Liver (tissue), 9 donors: ENCODE results near the gene SLC6A3. TPM values are rescaled to one million over a fixed set of nuclear protein-coding genes. Genes with fewer than 3 reads are reported as not detected.

Experiments
- DNase-seq: peaks from one replicate; pipeline ENCODE4 v3.0.0-alpha.2; 2017; ENCODE audit warnings: low spot score
- H3K27ac ChIP-seq, 2 donors: one replicate each; pipeline ENCODE4 v1.7.0; 2013; ENCODE audit warnings: inconsistent platforms in 2 of 2, low read length in 2 of 2, control low read depth in 1 of 2, low read depth in 1 of 2, mild to moderate bottlenecking in 1 of 2
- H3K27me3 ChIP-seq, 4 donors: one replicate each; pipeline versions ENCODE4 v1.6.1 to v1.7.0; 2013; ENCODE audit warnings: low read length in 3 of 4, inconsistent platforms in 1 of 4, mild to moderate bottlenecking in 1 of 4, moderate library complexity in 1 of 4; ENCODE audit not compliant: control insufficient read depth in 4 of 4, insufficient read depth in 4 of 4
- H3K36me3 ChIP-seq, 4 donors: one replicate each; pipeline versions ENCODE4 v1.6.1 to v1.7.0; 2013; ENCODE audit warnings: low read length in 3 of 4, mild to moderate bottlenecking in 3 of 4, low read depth in 1 of 4, moderate library complexity in 1 of 4; ENCODE audit not compliant: control insufficient read depth in 4 of 4, insufficient read depth in 3 of 4
- H3K4me1 ChIP-seq, 4 donors: one replicate each; pipeline versions ENCODE4 v1.6.1 to v1.7.0; 2013; ENCODE audit warnings: low read length in 3 of 4, mild to moderate bottlenecking in 3 of 4, moderate library complexity in 1 of 4; ENCODE audit not compliant: control insufficient read depth in 4 of 4, insufficient read depth in 4 of 4
- H3K4me3 ChIP-seq, 3 donors: one replicate each; pipeline versions ENCODE4 v1.6.1 to v1.7.0; 2013; ENCODE audit warnings: low read length in 3 of 3, control low read depth in 1 of 3, low read depth in 1 of 3, mild to moderate bottlenecking in 1 of 3
- H3K9ac ChIP-seq, 2 donors: one replicate each; pipeline ENCODE4 v1.7.0; 2013; ENCODE audit warnings: low read length in 2 of 2, mild to moderate bottlenecking in 2 of 2, moderate library complexity in 2 of 2, control low read depth in 1 of 2, low read depth in 1 of 2
- H3K9me3 ChIP-seq, 4 donors: one replicate each; pipeline versions ENCODE4 v1.6.1 to v1.7.0; 2013; ENCODE audit warnings: low read length in 3 of 4; ENCODE audit not compliant: control insufficient read depth in 4 of 4
- CTCF ChIP-seq: fragments of 150-350 bp; IDR thresholded peaks from 2 replicates; pipeline ENCODE4 v1.5.1; 2017; ENCODE audit warnings: improper control_type of control experiment, low read depth, low read length; ENCODE audit not compliant: missing input control
- EGR1 ChIP-seq, 2 donors: IDR thresholded peaks; 2 replicates each; pipeline ENCODE4 v1.6.1; 2016 to 2018; ENCODE audit warnings: antibody characterized with exemption in 2 of 2, low read depth in 2 of 2
- FOXA1 ChIP-seq: IDR thresholded peaks from 2 replicates; pipeline ENCODE4 v1.6.1; 2016; ENCODE audit warnings: antibody characterized with exemption
- FOXA2 ChIP-seq: IDR thresholded peaks from 2 replicates; pipeline ENCODE4 v1.6.1; 2016; ENCODE audit warnings: antibody characterized with exemption
- GABPA ChIP-seq, 2 donors: IDR thresholded peaks in 1 of 2; conservative IDR thresholded peaks in 1 of 2; 2 replicates each; pipeline ENCODE4 v1.6.1; 2016; ENCODE audit warnings: antibody characterized with exemption in 2 of 2, mild to moderate bottlenecking in 1 of 2, moderate library complexity in 1 of 2
- HNF4A ChIP-seq, 2 donors: conservative IDR thresholded peaks; 2 replicates each; pipeline ENCODE4 v1.6.1; 2016; ENCODE audit warnings: antibody characterized with exemption in 2 of 2, mild to moderate bottlenecking in 2 of 2
- HNF4G ChIP-seq: IDR thresholded peaks from 2 replicates; pipeline ENCODE4 v1.6.1; 2016; ENCODE audit warnings: antibody characterized with exemption
- JUND ChIP-seq, 2 donors: IDR thresholded peaks; 2 replicates each; pipeline ENCODE4 v1.6.1; 2016; ENCODE audit warnings: antibody characterized with exemption in 2 of 2
- MAX ChIP-seq: IDR thresholded peaks from 2 replicates; pipeline ENCODE4 v1.6.1; 2016; ENCODE audit warnings: antibody characterized with exemption
- NR2F2 ChIP-seq: IDR thresholded peaks from 2 replicates; pipeline ENCODE4 v1.6.1; 2016; ENCODE audit warnings: antibody characterized with exemption
- RAD21 ChIP-seq, 2 donors: IDR thresholded peaks; 2 replicates each; pipeline ENCODE4 v1.6.1; 2016; ENCODE audit warnings: antibody characterized with exemption in 2 of 2, mild to moderate bottlenecking in 2 of 2
- RXRA ChIP-seq, 2 donors: IDR thresholded peaks; 2 replicates each; pipeline ENCODE4 v1.6.1; 2017 to 2018; ENCODE audit warnings: antibody characterized with exemption in 2 of 2, mild to moderate bottlenecking in 1 of 2
- SP1 ChIP-seq: IDR thresholded peaks from 2 replicates; pipeline ENCODE4 v1.6.1; 2018; ENCODE audit warnings: antibody characterized with exemption, mild to moderate bottlenecking
- TAF1 ChIP-seq: conservative IDR thresholded peaks from 2 replicates; pipeline ENCODE4 v1.6.1; 2016; ENCODE audit warnings: antibody characterized with exemption, mild to moderate bottlenecking
- YY1 ChIP-seq: IDR thresholded peaks from 2 replicates; pipeline ENCODE4 v1.6.1; 2016; ENCODE audit warnings: antibody characterized with exemption, mild to moderate bottlenecking
- WGBS: extraction: QIAGEN DNeasy Blood & Tissue Kit; methylation state at CpG from one replicate; pipeline ENCODE4 v1.1.7; 2013; 5-methylcytosine and 5-hydroxymethylcytosine counted together
- polyA plus RNA-seq, 2 donors: library from polyadenylated mRNA; stranded (reverse) in 1 of 2; unstranded in 1 of 2; fragments of 200-250 nt in 1 of 2; fragments of >200 nt in 1 of 2; fragmentation: Nextera tagmentation in 1 of 2; extraction: Ambion mirVana in 1 of 2; gene quantifications; one replicate each; pipeline versions ENCODE4 v1.2.1 to v1.2.3, GENCODE V29; 2013 to 2015
- total RNA-seq, 2 donors: library from RNA; depleted of rRNA; stranded (reverse); fragments of >200 nt; gene quantifications; one replicate each; pipeline ENCODE4 v1.2.3, GENCODE V29; 2014
- TF ChIP-seq, protein P1 (sequence below): IDR thresholded peaks from 2 replicates; pipeline ENCODE4 v1.6.1; 2016; ENCODE audit warnings: antibody characterized with exemption
- TF ChIP-seq, protein P2 (sequence below): IDR thresholded peaks from 2 replicates; pipeline ENCODE4 v1.6.1; 2016; ENCODE audit warnings: antibody characterized with exemption, mild to moderate bottlenecking
- TF ChIP-seq, protein P3 (sequence below): IDR thresholded peaks from 2 replicates; pipeline ENCODE4 v1.6.1; 2016; ENCODE audit warnings: antibody characterized with exemption
- donor health status: healthy.
- donor health status: healthy.
- donor health status: healthy.
- donor health status: healthy.
- donor health status: healthy.

SLC6A3 gene
- total and polyA plus RNA-seq, 4 donors = not detected

- no peaks in the 10 kb centered on the region for H3K27me3 ChIP-seq
- peak in 1 of 2 donors; percentile 26 for TF ChIP-seq RXRA (IDR thresholded peaks at IDR 0.05)
- peak in 1 of 2 donors; percentile 6 for TF ChIP-seq RAD21 (IDR thresholded peaks at IDR 0.05)
- no peak for TF ChIP-seq SP1
- no peak overlapping the region for H3K9ac ChIP-seq
- no peak for DNase-seq
- no peaks in the 10 kb centered on the region for H3K9me3 ChIP-seq
- H3K36me3 ChIP-seq = peaks cover 0 to 5% (median 0%) of the 10 kb centered on the region in 4 donors
- peaks cover 0 to 12% (median 0%) of the 10 kb centered on the region in 4 donors for H3K4me1 ChIP-seq
- 80% methylated on average over 16 of the region's 16 CpGs for WGBS
- H3K4me3 ChIP-seq = no peak overlapping the region
- H3K27ac ChIP-seq = peak overlapping the region in 1 of 2 donors; percentile 43
Observed at GRCh38 chr5:1477341-1477740, 32.1 kb upstream of the SLC6A3 start.

DNA sequence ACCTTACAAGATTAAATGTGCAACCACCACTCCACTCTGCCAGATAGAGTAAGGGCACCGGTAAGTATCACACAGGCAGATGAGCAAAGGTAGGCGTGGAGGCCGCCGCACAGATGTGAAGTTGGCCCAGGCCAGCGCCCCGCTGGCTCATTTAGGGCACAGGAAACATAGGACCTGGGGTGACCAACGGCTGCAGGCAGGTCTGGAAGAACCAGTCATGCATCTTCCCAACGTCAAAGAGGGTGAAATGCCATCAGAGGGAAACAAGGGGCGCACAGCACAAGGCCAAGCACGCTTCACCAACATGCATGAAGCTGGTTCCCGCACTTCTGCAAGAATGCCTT, 31.7 kb upstream of the SLC6A3 start:
- Histone ChIP-seq H3K4me3 (no peak overlapping the region), H3K4me1 (peaks cover 0 to 12% (median 0%) of the 10 kb centered on the region in 4 donors), H3K36me3 (peaks cover 0 to 5% (median 0%) of the 10 kb centered on the region in 4 donors), H3K27me3 (no peaks in the 10 kb centered on the region), H3K27ac (peak overlapping the region; percentile 43 to 62), H3K9me3 (no peaks in the 10 kb centered on the region), H3K9ac (no peak overlapping the region)
- DNase-seq = no peak
- 94% methylated on average over 11 of the region's 11 CpGs for WGBS
- TF ChIP-seq HNF4G (no peak), YY1 (no peak), SP1 (no peak), TAF1 (no peak), EGR1 (IDR thresholded peaks at IDR 0.05; ENCODE audit: low read depth in 2 of 2) (no peak), HNF4A (conservative IDR thresholded peaks at IDR 0.05) (no peak), NR2F2 (no peak), CTCF (no peak), RAD21 (IDR thresholded peaks at IDR 0.05) (no peak), JUND (IDR thresholded peaks at IDR 0.05) (no peak), MAX (no peak), FOXA1 (no peak), FOXA2 (no peak), RXRA (IDR thresholded peaks at IDR 0.05) (no peak), GABPA (IDR thresholded peaks at IDR 0.05 in 1 of 2, conservative IDR thresholded peaks at IDR 0.05 in 1 of 2) (no peak)
- TF ChIP-seq, protein P1, sequence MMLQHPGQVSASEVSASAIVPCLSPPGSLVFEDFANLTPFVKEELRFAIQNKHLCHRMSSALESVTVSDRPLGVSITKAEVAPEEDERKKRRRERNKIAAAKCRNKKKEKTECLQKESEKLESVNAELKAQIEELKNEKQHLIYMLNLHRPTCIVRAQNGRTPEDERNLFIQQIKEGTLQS = no peak
- TF ChIP-seq, protein P2, sequence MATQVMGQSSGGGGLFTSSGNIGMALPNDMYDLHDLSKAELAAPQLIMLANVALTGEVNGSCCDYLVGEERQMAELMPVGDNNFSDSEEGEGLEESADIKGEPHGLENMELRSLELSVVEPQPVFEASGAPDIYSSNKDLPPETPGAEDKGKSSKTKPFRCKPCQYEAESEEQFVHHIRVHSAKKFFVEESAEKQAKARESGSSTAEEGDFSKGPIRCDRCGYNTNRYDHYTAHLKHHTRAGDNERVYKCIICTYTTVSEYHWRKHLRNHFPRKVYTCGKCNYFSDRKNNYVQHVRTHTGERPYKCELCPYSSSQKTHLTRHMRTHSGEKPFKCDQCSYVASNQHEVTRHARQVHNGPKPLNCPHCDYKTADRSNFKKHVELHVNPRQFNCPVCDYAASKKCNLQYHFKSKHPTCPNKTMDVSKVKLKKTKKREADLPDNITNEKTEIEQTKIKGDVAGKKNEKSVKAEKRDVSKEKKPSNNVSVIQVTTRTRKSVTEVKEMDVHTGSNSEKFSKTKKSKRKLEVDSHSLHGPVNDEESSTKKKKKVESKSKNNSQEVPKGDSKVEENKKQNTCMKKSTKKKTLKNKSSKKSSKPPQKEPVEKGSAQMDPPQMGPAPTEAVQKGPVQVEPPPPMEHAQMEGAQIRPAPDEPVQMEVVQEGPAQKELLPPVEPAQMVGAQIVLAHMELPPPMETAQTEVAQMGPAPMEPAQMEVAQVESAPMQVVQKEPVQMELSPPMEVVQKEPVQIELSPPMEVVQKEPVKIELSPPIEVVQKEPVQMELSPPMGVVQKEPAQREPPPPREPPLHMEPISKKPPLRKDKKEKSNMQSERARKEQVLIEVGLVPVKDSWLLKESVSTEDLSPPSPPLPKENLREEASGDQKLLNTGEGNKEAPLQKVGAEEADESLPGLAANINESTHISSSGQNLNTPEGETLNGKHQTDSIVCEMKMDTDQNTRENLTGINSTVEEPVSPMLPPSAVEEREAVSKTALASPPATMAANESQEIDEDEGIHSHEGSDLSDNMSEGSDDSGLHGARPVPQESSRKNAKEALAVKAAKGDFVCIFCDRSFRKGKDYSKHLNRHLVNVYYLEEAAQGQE = no peak
- TF ChIP-seq, protein P3, sequence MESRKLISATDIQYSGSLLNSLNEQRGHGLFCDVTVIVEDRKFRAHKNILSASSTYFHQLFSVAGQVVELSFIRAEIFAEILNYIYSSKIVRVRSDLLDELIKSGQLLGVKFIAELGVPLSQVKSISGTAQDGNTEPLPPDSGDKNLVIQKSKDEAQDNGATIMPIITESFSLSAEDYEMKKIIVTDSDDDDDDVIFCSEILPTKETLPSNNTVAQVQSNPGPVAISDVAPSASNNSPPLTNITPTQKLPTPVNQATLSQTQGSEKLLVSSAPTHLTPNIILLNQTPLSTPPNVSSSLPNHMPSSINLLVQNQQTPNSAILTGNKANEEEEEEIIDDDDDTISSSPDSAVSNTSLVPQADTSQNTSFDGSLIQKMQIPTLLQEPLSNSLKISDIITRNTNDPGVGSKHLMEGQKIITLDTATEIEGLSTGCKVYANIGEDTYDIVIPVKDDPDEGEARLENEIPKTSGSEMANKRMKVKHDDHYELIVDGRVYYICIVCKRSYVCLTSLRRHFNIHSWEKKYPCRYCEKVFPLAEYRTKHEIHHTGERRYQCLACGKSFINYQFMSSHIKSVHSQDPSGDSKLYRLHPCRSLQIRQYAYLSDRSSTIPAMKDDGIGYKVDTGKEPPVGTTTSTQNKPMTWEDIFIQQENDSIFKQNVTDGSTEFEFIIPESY = no peak
